Stimulated activated CD8-positive, alpha-beta memory T cell treated with anti-CD3 and anti-CD28 coated beads, Interleukin-4, amount 100 ng/mL, for 24 hours (primary cell): ENCODE measurements around the gene GDPD5.

Source experiments
- DNase-seq: peaks from one replicate; pipeline ENCODE4 v3.0.0-alpha.2; 2020; ENCODE audit warnings: low read depth

GDPD5 gene

DNA sequence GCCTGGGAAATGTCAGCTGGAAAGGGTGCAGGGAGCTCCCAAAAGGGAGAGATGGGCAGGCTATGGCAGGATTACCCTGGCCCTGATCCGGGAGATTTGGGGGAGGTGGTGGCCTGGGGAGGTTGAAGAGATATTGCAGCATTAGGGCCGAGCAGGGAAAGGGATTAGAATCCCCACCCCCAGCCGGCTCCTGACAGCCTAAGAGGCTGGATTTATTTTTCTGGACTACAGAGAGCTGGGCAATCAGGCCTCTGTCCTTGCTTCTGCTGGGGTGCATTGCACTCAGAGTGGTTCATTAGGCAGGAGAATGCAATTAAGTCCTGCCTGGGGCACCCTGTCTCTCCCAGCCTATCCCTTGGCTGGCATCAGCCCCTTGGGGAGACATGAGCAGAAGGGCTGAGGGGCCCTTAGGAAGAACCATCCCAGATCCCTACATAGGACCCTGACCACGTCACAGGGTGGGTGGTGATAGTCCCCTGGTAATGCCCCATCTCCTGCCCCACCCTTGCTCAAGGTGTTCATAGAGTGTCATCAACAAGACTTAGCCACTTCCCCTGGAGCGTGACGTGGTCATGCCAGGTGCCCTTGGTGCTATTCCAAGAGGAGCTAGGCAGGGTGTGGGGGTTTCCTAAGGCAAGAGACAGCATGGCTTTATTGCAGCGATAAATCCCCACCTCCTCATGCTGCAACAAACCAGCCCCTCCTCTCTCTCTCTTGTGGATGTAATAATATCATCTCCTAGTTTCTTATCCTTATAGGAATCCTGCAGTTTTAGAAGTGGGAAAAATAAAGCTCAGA is 54.4 kb downstream of the GDPD5 start:
- DNase-seq = no peak

DNA sequence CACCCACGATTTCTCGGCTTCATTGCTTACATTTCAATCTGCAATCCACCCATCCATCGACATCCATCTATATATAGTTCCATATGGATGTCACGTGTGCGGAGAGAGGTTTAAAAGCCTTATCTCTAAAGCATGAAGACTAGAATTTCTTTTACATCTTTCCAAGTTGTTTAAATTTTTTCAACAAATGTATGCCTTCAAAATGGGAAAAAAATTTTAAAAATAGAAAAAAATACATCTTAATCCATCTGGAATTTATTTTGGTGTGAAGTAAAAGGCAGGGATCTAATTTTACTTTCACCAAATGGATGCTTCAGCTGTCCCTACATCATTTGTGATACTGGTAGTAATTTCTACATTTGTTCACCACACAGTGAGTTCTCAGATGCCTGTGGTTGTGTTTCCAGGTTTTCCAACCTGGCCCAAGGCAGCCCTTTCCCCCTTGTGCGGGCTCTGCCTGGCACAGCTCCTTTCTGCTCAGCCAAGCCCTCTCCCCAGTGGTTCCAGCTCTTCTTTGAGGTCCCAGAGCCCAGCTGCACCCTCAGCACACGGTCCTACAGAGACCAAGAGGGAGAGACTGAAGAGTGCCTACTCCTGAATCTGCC is 55.2 kb downstream of the GDPD5 start:
- no peak for DNase-seq

DNA sequence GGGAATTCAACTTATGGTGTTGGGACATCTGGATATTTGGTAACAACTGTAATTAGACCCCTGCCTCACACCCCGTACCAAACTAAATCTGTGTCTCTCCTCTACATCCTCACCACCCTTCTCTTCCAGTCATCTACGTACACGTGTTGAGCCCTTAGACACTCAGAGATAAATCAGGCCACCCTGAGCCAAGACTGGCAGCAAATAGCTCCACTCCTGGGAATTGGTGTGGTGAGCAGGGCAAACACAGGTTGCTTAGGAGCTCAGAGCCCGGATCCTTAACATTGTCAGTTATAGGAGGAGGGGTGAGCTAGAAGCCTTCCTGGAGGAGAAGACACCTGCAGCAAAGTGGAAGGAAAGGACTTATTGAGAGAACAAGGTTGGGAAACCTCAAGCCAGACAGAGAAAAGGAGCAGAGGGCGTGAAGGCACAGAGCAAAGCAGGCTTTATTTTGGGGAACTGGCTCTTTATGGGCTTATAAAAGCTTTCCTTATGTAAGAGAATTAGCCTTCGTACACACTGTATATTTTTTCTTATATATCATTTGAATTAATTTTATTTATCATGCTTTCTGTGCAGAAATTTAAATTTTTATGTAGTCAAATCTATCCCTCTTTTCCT is 55.8 kb downstream of the GDPD5 start:
- no peak for DNase-seq

DNA sequence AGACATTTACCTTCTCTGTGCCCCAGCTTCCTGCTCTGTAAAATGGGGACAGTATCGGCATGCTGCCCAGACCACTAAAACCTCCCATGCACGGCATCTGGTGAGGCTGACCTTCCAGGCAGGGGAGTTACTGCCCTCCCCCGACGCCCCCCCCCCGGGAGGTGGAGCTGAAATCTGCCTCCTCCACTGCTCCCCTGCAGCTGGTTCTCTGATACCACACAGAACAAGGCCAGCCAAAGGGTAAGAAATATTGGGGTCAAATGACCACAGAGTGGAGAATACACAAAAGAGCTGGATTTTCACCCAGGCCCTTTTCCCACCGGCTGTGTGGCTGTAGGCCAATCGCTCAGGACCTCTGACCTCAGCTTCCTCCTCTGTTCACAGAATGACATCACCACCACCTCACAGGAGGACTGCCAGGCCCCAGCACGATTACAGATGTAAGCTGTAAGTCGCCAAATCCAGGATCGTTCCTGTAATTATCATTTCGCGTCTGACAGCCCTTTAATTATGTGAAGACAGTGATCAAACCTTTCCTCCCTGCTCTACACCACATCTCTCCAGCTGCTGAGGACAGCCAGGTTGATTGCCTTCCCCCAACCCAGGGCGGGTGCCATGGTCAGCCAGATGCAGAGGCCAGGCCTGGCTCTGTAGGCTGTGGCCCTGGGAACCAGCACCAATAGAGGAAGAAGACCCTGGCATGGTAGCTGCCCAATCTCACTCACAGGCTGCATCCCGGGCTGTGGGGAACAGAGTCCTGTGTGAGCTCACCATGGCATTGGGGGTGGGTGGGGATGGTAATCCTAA is 57.0 kb downstream of the GDPD5 start:
- no peak for DNase-seq

DNA sequence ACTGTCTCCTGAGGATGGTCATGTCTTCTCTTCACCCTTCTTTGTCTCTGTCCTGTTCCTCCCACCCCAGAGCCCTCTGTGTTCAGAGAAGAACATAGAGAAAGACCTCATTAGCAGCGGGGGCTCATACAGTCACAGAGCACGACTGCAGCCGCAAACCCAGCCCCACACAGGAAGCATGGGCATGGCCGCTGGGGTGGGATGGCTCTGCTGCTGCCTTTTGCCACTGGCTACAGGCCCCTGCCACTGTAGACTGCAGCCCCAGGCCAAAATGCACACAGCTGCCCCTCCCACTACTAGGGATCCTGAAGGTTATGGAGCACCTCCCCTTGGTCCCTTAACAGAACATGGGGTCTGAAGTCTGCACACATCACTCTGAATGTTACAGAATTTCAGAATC is 57.9 kb downstream of the GDPD5 start:
- DNase-seq = no peak

DNA sequence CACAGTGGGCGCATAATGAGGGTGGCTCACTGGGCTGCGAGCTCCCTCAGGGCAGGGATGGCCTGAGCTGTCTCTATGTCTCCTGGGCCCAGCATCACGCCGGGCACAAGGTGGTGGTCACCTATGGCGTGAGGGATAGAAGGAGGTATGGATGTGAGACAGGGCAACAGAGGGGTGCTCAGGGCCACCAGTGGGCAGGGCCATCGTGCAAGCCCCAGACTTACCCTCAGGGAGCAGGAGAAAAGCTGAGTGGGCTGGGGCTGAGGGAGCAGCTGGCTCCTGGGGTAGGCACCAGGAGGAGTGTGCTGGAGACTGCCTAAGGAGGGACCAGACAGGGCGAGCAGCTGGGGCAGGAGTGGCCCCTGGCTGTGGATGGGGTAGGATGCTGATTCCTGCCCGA is 58.4 kb downstream of the GDPD5 start:
- no peak for DNase-seq

DNA sequence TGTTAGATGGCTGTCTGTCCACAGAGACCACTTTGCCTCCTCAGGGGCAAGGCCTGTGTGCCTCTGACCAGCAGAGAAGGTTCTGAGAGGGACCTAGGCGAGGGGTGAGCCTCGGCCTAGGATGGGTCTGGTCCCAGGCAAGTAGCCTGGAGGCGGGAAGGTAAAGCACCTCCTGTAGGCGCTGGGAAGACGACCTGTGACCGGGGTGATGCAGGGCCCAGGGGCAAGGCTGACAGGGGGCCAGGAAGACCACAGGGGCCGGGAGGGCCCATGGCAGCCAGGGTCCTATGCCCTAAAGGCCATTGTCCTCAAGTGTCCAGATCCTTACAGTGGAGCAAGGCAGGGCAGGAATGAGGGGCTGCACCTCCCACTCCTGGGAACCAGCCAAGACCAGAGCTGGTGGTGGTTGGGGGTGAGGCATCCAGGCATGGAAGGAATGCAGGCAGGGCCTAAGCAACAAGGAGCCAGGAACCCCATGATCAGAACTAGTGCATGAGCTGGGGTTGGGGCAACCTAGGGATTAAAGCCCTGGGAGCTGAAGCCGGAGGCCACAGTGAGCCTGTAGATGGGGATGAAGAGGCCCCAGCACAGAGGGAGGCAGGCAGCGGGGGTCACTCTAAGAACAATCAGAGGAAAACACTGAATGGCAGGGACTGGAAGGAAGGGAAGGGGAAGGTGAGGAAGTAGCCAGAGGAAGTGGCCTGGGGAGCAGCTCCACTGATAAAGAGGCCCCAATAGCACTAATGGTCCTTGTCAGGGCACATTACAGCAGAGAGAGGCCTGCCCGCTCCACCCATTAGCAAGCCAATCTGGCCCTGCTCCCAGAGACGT is 59.8 kb downstream of the GDPD5 start:
- no peak for DNase-seq

DNA sequence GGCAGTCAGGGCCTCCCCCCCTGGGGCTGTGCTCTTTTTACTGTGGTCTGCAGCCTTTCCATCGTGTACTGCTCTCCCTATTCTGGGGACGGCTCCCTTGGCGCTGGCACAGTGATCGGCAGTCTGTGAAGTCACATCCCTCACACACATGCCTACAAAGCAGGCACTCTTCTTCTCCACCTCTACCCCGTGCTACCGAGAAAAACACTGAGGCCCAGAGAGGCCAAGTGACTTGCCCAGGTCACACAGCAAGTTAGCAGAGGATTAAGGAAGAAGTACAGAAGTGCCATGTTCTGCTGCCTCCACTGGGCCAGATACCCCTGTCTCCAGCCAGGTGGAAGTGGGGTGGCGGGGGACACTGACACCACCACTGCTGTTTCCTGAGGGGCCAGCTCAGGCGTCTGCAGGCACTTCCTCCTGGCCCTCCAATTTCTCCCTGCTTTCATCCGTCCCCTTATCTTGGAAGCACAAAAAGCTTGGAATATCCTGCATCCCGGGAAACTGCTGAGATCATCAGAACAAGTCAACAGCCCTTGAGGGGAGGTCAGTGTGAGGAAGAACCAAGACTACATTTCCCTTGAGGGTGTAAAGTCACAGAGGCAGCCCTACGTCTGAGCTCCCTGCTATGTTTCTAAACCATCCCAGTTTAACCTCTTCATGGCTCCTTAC is 62.5 kb downstream of the GDPD5 start:
- no peak for DNase-seq

DNA sequence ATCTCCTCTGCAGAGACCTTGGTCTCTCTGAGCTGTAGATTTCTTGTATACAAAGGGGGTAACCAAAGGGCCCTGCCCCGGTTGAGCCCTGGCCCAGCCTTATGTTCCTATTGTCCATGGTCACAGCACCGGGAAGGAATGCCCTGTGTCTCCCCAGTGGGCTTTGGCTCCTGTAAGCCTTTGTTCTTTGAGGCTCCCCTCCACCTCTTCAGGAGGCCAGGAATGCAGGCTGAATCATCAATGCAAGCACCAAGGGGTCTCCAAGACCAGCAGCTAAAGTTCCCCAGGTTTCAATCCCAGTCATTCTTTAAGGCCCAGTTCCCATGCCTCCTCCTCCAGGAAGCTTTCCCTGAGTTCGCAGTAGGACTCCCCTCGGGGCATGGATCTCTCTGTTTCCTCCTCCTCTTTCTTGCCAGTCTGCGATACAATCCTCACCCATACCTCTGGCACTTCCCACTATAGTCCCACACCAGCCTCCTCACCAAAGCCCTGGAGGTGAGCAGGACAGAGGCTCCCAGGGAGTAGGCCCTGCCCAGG is 63.6 kb downstream of the GDPD5 start:
- DNase-seq = no peak

DNA sequence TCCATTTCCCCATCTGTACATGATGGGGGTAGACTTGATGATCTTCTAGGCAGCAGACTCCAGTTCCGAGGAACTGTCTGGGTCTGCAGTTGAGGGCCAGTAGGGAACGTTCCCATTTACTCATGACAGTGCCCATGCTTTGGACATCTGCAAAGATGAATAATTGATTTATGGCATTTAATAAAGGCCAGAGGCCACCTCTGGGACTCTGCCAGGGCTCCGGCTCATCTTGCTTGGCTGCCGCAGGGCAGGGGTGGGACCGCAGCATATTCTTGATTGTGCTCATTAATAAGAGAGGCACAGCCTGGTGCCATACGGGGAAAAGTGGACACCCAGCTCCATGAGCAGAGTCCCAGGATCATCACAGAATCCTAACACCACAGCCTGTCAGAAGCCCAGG is 64.6 kb downstream of the GDPD5 start:
- DNase-seq = no peak

DNA sequence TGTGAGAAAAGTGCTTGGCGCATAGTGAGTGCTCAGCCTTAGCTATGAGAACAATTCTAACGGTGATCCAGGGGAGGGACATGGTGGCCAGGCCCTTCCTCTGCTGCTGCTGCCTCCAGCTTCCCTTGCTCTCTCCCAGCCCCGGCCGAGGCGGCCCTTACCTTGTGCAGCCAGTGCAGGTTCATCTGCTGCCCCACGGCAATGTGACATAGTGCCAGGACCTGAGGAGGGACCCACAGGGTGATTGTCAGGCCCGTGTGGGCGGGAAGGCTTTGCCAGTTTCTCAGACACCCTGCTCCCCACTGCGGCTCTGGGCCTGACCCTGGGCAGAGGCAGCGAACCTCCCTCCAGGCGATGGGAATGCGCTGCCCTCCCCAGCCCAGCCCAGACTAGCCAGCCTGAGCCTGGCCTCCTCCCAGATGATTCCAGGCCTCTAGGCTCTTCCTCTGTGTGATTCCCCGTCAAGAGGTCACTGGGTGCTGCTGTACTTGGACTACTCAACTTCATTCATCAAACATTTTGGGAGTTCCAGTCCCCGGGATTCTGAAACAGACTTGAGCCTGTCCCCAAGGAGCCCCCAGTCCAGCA is 69.1 kb downstream of the GDPD5 start:
- DNase-seq = no peak

DNA sequence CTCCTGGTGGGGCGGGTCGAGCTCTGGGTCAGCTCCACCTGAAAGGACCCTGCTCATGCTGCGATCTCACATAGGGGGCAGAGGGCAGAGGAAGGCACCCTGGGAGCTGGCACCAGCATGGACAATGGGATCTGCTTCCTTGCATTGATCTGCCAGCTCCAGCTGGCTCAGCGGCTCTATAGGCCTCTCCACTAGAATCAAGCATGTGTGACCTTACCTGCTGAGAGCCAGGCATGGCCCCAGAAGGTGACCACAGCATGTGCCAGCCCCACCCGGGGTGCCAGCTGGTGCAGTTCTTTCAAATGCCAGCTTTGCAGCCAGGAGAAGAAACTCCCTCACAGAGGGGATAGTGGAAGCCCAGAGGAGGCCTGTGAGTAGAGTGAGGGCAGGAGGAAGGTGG is 70.8 kb downstream of the GDPD5 start:
- no peak for DNase-seq

DNA sequence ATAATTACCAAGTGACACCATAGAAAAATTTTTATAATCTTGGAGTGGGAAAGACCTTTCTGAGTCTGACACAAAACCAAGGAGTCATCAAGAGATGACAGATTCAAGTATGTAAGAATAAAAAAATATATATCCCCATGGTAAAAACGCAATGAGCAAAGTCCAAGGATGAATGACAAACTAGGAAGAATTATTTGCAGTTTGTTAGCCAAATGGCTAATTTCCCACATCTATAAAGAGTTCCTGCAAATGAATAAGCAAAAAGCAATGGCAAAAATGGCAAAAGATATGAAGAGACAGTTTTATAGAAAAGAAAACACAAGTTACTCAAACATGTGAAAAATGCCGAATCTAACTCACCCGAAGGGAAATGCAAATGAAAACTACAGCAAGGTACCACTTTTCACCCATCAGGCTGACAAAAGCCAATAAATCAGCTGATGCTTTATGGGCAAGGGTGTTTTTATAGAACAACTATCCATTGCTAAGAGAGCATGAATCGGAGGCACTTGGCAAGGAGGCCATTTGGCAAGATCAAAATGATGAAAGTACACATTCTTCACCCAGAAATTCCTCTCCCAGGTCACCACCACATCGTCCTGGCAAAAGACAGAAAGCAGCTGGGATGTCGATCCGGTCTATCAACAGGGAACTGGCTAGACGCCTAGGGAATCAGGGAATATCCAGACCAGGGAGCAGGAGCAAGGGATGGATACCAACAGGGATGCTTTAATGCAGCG is 71.7 kb downstream of the GDPD5 start:
- DNase-seq = no peak

DNA sequence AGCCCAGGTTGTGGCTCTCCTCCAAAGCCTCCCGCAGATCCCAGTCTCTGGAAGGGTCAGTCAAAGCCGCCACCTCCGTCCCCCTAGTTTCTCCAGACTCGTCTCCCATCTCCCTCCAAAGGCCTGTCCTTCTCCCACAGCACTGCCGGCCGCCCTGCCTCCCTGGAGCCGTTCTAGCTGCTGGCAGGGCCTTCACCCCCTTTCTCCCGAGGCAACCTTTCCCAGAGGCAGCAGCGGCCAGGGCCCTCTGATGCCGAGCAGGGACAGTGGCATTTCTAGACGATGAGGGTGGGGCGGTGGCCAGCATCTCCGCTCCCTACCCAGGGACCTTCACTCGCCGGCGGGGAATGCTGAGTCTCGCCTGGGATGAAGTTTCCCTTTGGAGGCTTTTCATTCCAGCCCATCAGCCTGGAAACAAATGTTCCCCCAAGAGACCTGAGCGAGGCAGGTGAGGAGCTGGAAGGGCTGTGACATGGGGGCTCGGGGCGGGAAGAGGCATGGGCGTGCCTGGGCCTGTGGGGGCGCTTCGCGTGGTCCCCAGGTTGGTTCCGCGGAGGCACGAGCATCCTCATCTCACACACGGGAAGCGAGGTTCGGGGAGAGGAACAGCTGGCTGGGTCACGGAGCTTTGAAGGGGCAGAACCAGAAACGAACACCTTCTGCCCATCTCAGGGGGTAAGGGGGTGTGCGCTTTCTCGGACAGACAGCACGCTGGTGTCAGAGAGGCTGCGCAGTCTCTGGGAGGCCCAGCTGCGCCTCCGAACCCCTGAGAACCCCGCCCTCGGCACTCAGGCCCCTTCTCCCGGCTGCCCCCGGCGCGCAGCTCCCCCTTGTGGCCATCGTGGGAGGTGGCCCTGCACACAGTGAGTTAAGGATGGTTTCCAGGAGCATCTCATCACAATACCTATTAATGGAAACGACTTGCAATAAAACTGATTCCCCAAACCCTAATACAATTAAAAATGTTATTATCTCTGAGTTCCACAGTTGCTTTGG is 74.6 kb downstream of the GDPD5 start:
- DNase-seq = peak; percentile 30

DNA sequence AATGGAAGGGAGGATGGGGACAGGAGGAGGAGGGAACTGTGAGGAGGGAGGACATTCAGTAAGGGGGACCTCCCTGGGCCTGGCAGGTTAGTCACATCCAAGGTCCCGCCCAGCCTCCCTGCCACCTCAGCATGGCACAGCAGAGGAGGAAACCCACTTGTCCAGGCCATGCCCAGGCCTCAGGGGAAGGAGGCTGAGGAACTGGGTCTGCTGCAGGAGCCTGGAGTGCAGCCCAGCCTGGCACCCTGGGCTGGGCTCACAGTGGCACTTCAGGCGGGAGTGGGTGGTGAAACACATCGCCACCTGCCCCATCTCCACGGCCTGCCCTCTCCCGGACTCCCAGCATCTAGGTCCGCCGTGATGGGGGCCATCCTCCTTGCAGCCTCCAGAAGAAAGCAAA is 75.5 kb downstream of the GDPD5 start:
- no peak for DNase-seq

DNA sequence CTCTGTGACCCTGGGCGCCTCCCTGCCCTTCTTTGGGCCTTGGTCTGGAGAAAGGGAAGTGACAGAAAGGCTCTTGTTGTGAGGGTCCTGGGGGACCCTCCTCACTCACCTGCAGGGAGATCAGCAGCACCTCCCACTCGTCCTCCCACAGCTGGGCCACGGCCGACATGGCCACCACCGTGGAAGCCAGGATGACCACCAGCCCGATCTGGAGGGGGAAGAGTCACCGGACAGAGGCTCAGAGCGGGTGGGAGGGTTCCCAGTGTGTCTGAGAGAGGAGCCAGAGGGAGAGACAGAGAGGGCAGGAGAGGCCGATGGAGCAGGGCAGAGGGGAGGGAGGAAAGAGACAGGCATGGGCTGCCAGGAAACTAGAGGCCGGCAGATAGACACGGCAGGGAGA is 76.0 kb downstream of the GDPD5 start:
- DNase-seq = no peak

DNA sequence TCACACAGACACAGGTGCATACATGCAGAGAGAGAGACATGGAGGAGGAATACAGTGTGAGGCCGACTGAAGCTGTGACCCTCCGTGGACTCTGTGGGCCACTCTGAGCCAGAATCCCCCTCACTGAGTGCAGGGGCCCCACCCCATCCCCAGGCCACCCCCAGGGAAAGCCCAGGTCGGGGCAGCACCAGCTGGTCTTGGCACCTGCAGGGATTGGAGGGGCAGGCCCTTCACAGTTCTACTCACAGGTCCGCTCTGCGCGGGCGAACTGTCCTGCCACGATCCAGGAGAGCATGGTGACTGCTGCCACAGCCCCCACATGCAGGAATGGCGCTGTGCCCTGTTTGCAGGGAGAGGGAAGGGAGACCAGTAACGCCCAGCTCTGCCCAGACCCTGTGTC is 76.5 kb downstream of the GDPD5 start:
- DNase-seq = no peak

DNA sequence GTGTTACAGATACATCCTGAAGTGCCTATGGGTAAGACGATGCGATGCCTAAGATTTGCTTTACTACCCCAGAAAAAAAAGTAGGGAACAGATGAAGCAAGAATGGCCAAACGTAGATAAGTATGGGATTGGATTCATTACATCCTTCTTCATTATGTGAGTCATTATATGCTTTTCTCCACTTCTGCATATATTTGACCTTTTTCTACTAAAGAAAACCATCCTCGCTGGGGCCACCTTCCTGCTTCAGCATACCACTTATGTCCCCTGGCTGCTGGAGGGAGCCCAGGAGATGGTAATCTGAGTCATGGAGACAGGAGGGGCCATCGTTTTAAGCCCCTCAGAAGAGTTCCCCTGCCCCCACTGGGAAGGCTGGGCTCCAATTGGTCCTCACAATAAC is 78.3 kb downstream of the GDPD5 start:
- no peak for DNase-seq
